HG03139 (cell line): Measurements from ENCODE around the gene GYS2.
"Not testable (repeated sequence)": the region's sequence is repeated elsewhere in the genome, so short reads cannot be mapped to it uniquely, and the experiment has no call there.

ENCODE experiments used
- ATAC-seq: cut with Tn5 transposase; IDR thresholded peaks from one replicate; pipeline ENCODE4 v1.9.1; 2021; ENCODE audit not compliant: unreplicated experiment

The GYS2 gene

DNA sequence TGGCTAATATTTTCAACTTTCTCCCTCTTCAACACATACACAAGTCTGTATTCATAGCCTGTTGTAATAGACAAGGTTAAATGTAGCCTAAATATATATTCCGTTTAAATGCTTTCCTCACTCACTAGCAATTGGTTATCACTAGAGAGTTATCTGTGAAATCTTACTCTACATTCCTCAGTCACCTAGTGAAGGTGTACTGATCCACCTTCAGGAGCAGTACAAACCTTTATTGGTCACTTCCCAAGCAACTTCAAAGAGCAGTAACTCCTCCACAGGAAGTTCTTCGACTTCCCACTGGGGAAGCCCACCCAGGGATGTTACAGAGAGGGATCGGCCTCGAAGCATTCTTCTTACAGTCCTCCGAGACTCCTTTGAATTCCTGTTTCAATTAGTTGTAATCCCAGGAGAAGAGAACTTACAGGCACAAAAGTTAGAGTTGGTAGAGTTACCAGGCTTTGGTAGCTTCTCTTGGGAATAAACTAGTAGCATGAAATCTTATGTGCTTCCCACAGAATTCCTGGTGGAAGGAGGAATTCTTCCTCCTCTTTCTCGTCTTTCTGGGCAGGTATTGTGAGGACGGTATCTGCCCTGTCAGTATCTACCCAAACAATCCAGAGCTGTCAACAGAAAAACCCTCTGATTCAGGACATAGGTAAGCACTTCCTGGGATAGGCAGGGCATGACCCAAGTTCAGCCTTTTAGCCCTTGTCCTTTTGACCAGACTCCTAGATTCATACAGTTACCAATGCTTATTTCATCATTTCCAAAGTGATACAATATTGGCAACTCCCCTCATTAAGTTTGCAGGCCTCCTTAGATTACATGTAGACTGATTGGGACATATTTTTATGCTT is at the start of gene GYS2:
Gene GYS2, minus strand, starts transcription at position 603 of the 857 bp plus-strand sequence. Its CDS starts 255 bp downstream, at position 348.
- no peak for ATAC-seq

- no peak for ATAC-seq
Measured at GRCh38 chr12:21651821-21652220, 47.2 kb upstream of the GYS2 start.

DNA sequence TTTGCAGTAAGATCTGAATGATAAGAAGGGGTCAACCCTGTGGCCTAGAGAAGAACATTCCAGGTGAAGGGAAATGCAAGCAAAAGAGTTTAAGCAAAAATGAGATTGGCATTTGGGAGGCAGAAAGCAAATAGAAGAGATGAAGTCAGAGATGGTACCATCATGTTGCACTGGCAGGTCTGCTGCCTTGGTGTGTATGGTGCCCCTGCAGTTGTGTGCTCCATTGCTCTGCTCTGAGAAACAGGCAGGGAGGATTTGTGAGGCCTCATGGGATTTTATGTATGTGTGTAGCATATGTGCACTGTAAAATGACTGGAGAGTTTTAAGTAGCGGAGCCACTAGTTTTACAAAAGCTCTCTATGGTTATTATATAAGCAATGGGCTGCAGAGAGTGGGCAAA is 46.4 kb upstream of the GYS2 start:
- ATAC-seq: no peak

GRCh38 chr12:21649034-21649433 is 44.4 kb upstream of the GYS2 start:
- no peak for ATAC-seq

- no peak for ATAC-seq
Measured at GRCh38 chr12:21648378-21648777, 43.7 kb upstream of the GYS2 start.

- ATAC-seq: no peak
Measured at GRCh38 chr12:21647179-21647578, 42.5 kb upstream of the GYS2 start.

DNA sequence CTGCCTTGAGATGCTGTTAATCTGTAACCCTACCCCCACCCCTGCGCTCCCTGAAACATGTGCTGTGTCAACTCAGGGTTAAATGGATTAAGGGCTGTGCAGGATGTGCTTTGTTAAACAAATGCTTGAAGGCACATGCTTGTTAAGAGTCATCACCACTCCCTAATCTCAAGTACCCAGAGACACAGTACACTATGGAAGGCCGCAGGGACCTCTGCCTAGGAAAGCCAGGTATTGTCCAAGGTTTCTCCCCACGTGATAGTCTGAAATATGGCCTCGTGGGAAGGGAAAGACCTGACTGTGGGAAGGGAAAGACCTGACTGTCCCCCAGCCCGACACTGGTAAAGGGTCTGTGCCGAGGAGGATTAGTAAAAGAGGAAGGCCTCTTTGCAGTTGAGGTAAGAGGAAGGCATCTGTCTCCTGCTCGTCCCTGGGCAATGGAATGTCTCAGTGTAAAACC is 40.4 kb upstream of the GYS2 start:
- not testable (repeated sequence) for ATAC-seq

GRCh38 chr12:21644516-21644915 is 39.9 kb upstream of the GYS2 start:
- ATAC-seq: no peak

DNA sequence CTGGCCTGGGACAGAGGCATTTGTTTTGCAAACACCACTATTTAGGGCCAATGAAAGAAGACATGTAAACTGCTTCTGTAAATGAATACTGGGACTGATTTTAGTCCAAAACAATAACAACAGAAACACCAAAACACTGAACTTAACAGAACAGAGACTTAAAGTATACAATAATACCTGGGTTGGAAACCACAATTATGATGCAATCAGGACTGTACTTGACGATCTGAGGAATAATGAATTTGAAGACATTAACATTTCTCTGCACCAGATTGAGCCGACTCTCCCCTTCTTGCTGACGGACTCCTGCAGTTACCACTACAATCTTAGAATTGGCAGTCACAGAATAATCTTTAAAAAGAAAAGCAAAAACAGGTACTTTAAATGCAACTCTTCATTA is 39.1 kb upstream of the GYS2 start:
- ATAC-seq: no peak

- ATAC-seq: no peak
Measured at GRCh38 chr12:21642707-21643389, 38.2 kb upstream of the GYS2 start.

GRCh38 chr12:21638054-21638891 is 33.6 kb upstream of the GYS2 start:
- no peak for ATAC-seq

- no peak for ATAC-seq
Measured at GRCh38 chr12:21634245-21634644, 29.6 kb upstream of the GYS2 start.

- ATAC-seq: no peak
Measured at GRCh38 chr12:21631367-21631766, 26.7 kb upstream of the GYS2 start.

DNA sequence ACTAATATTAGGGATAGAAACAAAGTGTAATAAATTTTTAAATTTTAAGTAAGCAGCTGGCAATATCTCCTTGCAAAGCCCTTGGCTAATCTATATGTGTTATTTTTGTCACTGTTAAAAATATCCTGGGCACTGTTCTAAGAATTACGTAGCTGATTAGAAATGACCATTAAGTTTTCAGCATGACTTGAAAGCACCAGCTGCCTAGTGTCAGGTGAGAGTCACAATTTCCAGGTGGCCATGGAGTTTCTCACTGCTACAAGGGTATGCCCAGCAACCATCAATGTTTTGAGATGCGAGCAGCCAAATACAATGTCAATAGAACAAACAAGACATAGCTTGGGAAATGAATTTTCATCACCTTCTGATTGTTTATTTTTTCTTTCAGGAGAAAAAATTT is 23.3 kb upstream of the GYS2 start:
- ATAC-seq: no peak

DNA sequence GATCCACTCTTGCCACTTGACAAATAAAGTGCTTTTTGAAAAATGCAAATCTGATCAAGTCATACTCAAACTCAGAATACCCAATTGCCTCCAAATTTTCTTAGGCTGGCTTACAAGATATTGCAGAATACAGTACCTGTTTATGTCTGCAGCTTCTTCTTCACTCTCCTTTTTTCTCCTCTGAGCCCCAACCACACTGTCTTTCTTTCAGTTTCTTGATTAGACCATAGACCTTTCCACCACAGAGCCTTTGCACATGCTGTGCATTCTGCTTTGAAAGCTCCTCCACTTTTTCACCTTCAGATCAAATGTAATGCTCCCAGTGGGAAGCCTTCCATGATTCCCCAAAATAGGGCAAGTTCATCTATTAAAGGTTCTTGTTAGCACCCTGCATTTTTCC is 13.9 kb upstream of the GYS2 start:
- no peak for ATAC-seq

DNA sequence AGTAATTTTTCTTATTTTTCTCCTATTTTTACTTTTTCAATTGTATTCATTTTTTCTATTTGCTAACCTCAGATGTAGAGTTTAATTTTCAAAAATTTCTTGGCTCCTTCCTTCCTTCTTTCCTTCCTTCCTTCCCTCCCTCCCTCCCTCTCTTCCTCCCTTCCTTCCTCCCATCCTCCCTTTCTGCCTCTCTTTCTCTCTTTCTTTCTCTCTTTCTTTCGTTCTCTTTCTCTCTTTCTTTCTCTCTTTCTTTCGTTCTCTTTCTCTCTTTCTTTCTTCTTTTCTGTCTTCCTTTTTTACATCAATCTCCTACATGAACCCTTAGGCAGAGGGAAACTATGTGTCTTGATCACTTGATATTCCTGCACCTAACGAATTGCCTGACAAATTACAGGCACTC is 12.4 kb upstream of the GYS2 start:
- no peak for ATAC-seq

GRCh38 chr12:21615431-21615830 is 10.8 kb upstream of the GYS2 start:
- ATAC-seq: no peak

DNA sequence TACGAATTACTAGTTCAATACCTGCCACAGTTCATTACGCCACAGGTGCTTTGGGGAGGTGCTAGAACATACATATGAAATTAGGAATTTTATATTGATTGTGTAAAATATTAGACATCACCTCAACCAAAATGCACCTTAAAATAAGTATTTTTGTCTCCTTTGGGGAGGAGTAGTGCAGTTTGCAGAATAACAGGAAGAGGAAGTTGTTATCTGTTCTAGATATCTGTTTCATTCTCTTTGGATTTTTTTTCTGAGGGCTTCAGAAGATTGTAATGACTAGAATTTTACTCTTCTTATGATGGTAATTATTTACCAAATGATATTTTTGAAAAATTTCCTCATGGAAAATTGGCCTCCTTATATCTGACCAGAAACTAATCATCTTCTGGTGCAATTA is 9.9 kb upstream of the GYS2 start:
- ATAC-seq: no peak

GRCh38 chr12:21613931-21614330 is 9.3 kb upstream of the GYS2 start:
- ATAC-seq: no peak

DNA sequence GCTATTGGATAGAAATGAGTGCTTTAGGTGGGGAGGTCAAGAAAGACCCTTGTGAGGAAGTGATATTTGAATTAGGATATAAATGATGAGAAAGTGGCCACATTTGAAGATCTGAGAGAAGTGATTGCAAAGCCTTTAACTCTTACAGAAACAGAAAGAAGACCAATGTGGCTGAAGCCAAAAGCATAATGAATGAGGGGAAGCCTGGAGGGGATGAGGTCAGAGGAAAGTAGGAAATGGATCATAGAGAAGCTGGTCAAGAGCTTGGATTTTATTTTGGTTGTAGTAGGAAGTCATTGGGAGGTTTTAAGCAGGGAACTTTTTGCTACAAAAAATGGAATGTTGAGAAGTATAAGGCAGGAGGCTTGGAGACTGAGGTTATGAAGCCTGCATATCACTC is 3.5 kb upstream of the GYS2 start:
- no peak for ATAC-seq

DNA sequence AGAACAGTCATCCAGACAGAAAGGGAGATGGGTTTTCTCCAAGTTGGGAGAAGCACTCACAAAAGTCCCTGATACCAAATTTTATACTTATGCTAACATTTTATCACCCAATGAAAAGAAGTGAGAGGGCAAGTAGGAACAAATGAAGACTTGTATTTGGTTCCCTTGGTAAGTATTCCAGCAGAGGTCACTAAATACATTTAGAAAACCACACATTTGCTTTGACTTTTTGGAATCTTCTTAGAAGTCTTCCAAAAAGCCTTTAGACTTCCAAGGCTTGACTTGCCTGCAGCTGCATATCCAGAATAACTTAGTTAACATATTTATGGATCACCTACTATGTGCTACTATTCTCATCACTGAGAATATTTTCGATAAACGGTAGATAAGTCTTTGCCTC is 3.1 kb upstream of the GYS2 start:
- ATAC-seq: no peak
